ENCODE results near the gene SEMA4A. TPM values are rescaled to one million over a fixed set of nuclear protein-coding genes. Genes with fewer than 3 reads are reported as not detected.
"Not testable (repeated sequence)": the region's sequence is repeated elsewhere in the genome, so short reads cannot be mapped to it uniquely, and the experiment has no call there.

SEMA4A gene
- total RNA-seq, 4 donors from 2014 or later: 3.1 to 8.2 (median 4.1) TPM; not detected in 1

DNA sequence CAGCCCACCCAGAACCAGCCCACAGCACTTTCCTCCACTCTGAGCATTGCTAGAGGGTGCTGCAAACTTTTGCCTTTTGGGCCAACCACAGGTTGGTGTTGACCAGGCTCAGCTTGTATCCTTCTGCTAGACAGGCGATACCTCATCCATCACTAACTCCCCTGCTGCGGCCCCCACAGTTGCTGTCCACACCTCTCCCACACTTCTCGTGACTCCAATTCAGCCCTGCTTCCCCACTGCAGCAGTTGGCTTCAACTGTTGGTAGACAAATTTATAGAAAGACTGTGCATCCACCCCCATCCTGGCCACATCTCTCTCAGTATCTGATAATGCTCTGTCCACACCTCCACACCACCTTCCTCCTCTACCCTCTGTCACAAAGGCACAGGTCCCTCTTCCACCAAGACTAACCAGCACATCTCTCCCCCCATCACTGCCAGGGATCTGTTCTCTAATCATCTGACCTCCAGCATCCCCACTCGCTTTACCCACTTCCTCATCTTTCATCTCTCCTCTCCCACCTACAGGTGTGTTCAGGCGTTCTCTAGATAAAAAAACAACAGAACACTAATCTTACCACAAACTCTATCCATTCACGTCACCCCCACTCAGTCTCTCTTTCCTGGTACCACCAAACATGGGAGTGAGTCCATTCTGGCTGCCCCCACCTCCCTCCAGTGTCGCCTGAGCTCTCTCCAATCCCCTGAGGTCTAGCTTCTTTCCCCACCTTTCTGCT is 24.7 kb downstream of the SEMA4A start:
- no peak for TF ChIP-seq POLR2A (IDR thresholded peaks at IDR 0.05)
- TF ChIP-seq, protein P1, sequence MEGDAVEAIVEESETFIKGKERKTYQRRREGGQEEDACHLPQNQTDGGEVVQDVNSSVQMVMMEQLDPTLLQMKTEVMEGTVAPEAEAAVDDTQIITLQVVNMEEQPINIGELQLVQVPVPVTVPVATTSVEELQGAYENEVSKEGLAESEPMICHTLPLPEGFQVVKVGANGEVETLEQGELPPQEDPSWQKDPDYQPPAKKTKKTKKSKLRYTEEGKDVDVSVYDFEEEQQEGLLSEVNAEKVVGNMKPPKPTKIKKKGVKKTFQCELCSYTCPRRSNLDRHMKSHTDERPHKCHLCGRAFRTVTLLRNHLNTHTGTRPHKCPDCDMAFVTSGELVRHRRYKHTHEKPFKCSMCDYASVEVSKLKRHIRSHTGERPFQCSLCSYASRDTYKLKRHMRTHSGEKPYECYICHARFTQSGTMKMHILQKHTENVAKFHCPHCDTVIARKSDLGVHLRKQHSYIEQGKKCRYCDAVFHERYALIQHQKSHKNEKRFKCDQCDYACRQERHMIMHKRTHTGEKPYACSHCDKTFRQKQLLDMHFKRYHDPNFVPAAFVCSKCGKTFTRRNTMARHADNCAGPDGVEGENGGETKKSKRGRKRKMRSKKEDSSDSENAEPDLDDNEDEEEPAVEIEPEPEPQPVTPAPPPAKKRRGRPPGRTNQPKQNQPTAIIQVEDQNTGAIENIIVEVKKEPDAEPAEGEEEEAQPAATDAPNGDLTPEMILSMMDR (IDR thresholded peaks at IDR 0.05): no peak
- no peak for DNase-seq
- Histone ChIP-seq H3K36me3 (no peaks in the 10 kb centered on the region), H3K9me3 (no peaks in the 10 kb centered on the region), H3K27me3 (no peaks in the 10 kb centered on the region), H3K4me1 (no peaks in the 10 kb centered on the region), H3K27ac (no peak overlapping the region), H3K4me3 (no peak overlapping the region)
- intact Hi-C loops (cut with DNase I; ENCODE audit: low total_unique reads): no loop called here

DNA sequence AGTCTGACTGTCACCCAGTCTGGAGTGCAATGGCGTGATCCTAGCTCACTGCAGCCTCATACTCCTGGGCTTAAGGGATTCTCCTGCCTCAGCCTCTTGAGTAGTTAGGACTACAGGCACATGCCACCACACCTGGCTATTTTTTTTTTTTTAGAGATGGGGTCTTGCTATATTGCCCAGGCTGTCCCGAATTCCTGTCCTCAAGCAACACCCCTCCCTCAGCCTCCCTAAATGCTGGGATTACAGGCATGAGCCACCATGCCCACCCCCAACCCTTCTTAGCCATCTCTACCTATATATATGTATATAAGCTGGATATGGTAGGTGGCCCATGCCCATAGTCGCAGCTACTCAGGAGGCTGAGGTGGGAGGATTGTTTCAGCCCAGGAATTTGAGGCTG is 27.1 kb downstream of the SEMA4A start:
- H3K9me3 ChIP-seq: no peaks in the 10 kb centered on the region
- no peaks in the 10 kb centered on the region for H3K36me3 ChIP-seq
- DNase-seq: no peak
- no peak overlapping the region for H3K4me3 ChIP-seq
- H3K4me1 ChIP-seq: no peaks in the 10 kb centered on the region
- TF ChIP-seq, protein P1 (IDR thresholded peaks at IDR 0.05): no peak
- no peak for TF ChIP-seq POLR2A (IDR thresholded peaks at IDR 0.05)
- H3K27me3 ChIP-seq: no peaks in the 10 kb centered on the region
- H3K27ac ChIP-seq: no peak overlapping the region
- intact Hi-C loops (cut with DNase I; ENCODE audit: low total_unique reads): no loop called here

DNA sequence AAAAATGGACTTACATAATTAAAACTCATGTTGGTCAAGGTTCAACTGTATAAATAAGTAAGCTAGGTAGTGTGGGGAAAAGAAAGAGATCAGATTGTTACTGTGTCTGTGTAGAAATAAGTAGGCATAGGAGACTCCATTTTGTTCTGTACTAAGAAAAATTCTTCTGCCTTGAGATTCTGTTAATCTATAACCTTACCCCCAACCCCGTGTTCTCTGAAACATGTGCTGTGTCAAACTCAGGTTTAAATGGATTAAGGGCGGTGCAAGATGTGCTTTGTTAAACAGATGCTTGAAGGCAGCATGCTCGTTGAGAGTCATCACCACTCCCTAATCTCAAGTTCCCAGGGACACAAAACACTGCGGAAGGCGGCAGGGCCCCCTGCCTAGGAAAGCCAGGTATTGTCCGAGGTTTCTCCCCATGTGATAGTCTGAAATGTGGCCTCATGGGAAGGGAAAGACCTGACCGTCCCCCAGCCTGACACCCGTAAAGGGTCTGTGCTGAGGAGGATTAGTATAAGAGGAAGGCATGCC is 28.1 kb downstream of the SEMA4A start:
- H3K9me3 ChIP-seq; intact Hi-C loops (cut with DNase I; ENCODE audit: low total_unique reads); DNase-seq: not testable (repeated sequence)

DNA sequence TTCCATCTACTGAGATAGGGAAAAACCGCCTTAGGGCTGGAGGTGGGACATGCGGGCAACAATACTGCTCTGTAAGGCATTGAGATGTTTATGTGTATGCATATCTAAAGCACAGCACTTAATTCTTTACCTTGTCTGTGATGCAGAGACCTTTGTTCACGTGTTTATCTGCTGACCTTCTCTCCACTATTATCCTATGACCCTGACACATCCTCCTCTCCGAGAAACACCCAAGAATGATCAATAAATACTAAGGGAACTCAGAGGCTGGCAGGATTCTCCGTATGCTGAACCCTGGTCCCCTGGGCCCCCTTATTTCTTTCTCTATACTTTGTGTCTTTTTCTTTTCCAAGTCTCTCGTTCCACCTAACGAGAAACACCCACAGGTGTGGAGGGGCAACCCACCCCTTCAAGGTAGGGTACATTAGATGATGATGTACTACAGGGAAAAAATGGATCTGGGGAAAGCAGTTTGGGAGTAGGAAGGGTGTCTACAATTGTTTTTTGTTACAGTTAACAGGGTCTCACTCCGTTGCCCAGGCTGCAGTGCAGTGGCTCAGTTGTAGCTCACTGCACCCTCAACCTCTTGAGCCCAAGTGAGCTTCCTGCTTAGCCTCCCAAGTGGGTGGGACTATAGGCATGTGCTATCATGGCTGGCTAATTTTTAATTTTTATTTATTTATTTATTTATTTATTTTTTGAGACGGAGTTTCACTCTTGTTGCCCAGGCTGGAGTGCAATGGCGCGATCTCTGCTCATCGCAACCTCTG is 28.8 kb downstream of the SEMA4A start:
- H3K4me1 ChIP-seq; H3K36me3 ChIP-seq; H3K9me3 ChIP-seq; intact Hi-C loops (cut with DNase I; ENCODE audit: low total_unique reads); H3K27me3 ChIP-seq; H3K27ac ChIP-seq; H3K4me3 ChIP-seq; DNase-seq: not testable (repeated sequence)

More for the DNA sequence above, 28.1 kb downstream of the SEMA4A start:
- H3K4me1 ChIP-seq, H3K27ac ChIP-seq, H3K36me3 ChIP-seq, H3K27me3 ChIP-seq, H3K4me3 ChIP-seq: not testable (repeated sequence)

DNA sequence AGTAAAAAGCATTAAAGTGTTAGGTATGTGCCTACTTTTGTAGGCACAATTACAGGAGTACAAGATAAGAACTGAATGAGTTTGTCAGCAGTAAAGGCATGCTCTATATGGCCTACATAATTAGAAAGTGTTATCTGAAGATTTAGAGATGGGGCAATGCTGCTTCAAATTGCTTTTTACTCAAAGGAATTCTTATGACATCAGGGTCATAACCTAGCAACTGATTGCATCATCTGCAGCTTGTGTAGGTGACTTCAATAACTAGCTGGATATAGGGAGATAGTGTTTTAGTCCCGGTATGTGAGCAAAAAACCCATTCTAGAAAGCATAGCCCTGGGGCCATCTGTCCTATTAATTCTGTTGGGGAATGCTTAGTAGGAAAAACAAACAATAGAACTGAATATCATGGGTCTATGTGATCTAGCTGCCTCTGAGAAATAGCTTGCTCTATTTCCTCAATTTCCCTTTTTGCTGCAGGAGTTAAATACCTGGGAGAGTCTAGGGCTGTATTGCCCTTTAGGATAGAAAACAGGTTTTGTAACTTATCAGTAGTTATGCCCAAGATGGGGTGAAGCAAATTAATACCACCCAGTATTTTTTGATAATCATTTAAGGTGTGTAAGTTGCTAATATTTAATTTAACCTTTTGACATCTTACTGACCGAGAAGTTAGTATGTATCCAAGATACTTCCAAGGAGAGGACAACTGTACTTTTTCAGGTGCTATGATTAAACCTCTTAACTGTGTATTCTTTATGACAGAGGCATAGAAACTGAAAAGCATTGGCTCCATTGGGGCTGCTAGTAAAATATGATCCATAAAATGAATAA is 33.2 kb downstream of the SEMA4A start:
- DNase-seq; H3K27me3 ChIP-seq; intact Hi-C loops (cut with DNase I; ENCODE audit: low total_unique reads); H3K36me3 ChIP-seq; H3K4me1 ChIP-seq; H3K9me3 ChIP-seq; H3K27ac ChIP-seq; H3K4me3 ChIP-seq: not testable (repeated sequence)

DNA sequence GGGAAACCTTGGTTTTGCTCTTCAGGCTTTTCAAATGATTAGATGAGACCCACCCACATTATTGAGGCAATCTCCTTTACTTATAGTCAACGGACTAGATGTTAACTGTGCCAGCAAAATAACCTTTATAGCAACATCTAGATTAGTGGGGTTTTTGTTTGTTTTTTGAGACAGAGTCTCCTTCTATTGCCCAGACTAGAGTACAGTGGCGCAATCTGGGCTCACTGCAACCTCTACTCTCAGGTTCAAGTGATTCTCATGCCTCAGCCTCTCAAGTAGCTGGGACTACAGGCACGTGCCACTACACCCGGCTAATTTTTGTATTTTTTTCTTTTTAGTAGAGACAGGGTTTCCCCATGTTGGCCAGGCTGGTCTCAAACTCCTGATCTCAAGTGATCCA is 36.9 kb downstream of the SEMA4A start:
- DNase-seq; H3K4me1 ChIP-seq; H3K9me3 ChIP-seq; H3K36me3 ChIP-seq; H3K27me3 ChIP-seq; intact Hi-C loops (cut with DNase I; ENCODE audit: low total_unique reads); H3K27ac ChIP-seq; H3K4me3 ChIP-seq: not testable (repeated sequence)

All from uterus (tissue), 4 donors.